Smooth muscle cell (in vitro differentiated cells): Measurements from ENCODE around the gene DNAJB6. TPM values are rescaled to one million over a fixed set of nuclear protein-coding genes. Genes with fewer than 3 reads are reported as not detected.
"Not testable (repeated sequence)": the region's sequence is repeated elsewhere in the genome, so short reads cannot be mapped to it uniquely, and the experiment has no call there.

Experiments used
- DNase-seq: peaks from one replicate; lab custom pipeline; 2025; ENCODE audit not compliant: unreplicated experiment; lab: John Stamatoyannopoulos, UW
- H2AFZ ChIP-seq: fragments of 200-600 bp; sonication (generic); 2 replicates; pipeline ENCODE4 v1.6.0; 2016; ENCODE audit warnings: antibody characterized with exemption, low read depth, mild to moderate bottlenecking
- H3F3A ChIP-seq: fragments of 200-600 bp; sonication (generic); 2 replicates; pipeline ENCODE4 v1.6.0; 2017; ENCODE audit warnings: antibody characterized with exemption, low read depth
- H3K27ac ChIP-seq: fragments of 200-600 bp; sonication (generic); 2 replicates; pipeline ENCODE4 v1.5.1; 2016; ENCODE audit warnings: low read depth, mild to moderate bottlenecking
- H3K27me3 ChIP-seq: fragments of 200-600 bp; sonication (generic); 2 replicates; pipeline ENCODE4 v1.6.1; 2016; ENCODE audit warnings: low read depth, mild to moderate bottlenecking
- H3K36me3 ChIP-seq: fragments of 200-600 bp; sonication (generic); 2 replicates; pipeline ENCODE4 v1.5.1; 2016; ENCODE audit warnings: low read depth
- H3K4me1 ChIP-seq: fragments of 200-600 bp; sonication (generic); 2 replicates; pipeline ENCODE4 v1.5.1; 2016; ENCODE audit warnings: low read depth
- H3K4me2 ChIP-seq: fragments of 200-600 bp; sonication (generic); 2 replicates; pipeline ENCODE4 v1.6.0; 2016; ENCODE audit warnings: mild to moderate bottlenecking
- H3K4me3 ChIP-seq: fragments of 200-600 bp; sonication (generic); 2 replicates; pipeline ENCODE4 v1.5.1; 2016; ENCODE audit warnings: mild to moderate bottlenecking
- H3K79me2 ChIP-seq: fragments of 200-600 bp; sonication (generic); 2 replicates; pipeline ENCODE4 v1.6.0; 2016; ENCODE audit warnings: low read depth, mild to moderate bottlenecking
- H3K9ac ChIP-seq: fragments of 200-600 bp; sonication (generic); 2 replicates; pipeline ENCODE4 v1.6.0; 2016; ENCODE audit warnings: low read depth
- H3K9me3 ChIP-seq: fragments of 200-600 bp; sonication (generic); replicated peaks from 2 replicates; pipeline ENCODE4 v1.5.1; 2016; ENCODE audit warnings: low read depth
- H4K20me1 ChIP-seq: fragments of 200-600 bp; sonication (generic); 2 replicates; pipeline ENCODE4 v1.6.0; 2016; ENCODE audit warnings: low read depth
- WGBS: methylation state at CpG from one replicate; pipeline ENCODE4 v1.1.7; 2016; ENCODE audit warnings: low lambda C conversion rate; 5-methylcytosine and 5-hydroxymethylcytosine counted together
- polyA plus RNA-seq: library from polyadenylated mRNA; unstranded; fragments of >200 nt; fragmentation: Nextera tagmentation; extraction: Ambion mirVana; gene quantifications from 2 replicates; pipeline ENCODE4 v1.2.1, GENCODE V29; 2016
- total RNA-seq: library from RNA; depleted of rRNA; stranded (reverse); fragments of >200 nt; gene quantifications from 2 replicates; pipeline ENCODE4 v1.2.3, GENCODE V29; 2014
- TF ChIP-seq, protein P1 (sequence below): fragments of 200-600 bp; sonication (generic); IDR thresholded peaks from 2 replicates; pipeline ENCODE4 v1.5.1; 2017; ENCODE audit warnings: borderline replicate concordance, mild to moderate bottlenecking, antibody characterized with exemption; ENCODE audit not compliant: insufficient read depth, poor library complexity, severe bottlenecking

Gene DNAJB6
- total and polyA plus RNA-seq, 2 experiments from 2014 or later: 103 to 104 TPM

DNA sequence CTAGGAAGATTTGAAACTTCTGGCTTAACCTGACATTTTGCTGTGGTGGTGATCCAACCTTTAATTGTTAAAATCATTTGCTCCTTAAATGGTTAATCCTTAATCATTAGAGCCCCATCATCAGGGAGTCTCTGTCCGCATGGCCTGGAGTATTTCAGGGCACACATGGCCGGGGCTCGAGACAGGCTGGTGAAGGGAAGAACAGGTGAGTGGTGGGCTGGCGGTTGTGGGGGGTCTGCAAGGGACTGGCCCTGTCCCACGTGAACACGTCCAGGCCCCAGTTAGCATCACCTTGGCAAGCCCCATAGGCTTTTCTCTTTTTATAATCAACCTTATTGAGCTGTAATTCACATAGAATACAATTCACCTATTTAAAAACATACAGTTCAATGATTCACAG lies 109.5 kb downstream of the DNAJB6 start:
- DNase-seq: no peak
- no peak overlapping the region for H3K4me3 ChIP-seq
- H3K9ac ChIP-seq: no peak overlapping the region
- no peaks in the 10 kb centered on the region for H3K79me2 ChIP-seq
- no peaks in the 10 kb centered on the region for H3K27me3 ChIP-seq
- TF ChIP-seq, protein P1, sequence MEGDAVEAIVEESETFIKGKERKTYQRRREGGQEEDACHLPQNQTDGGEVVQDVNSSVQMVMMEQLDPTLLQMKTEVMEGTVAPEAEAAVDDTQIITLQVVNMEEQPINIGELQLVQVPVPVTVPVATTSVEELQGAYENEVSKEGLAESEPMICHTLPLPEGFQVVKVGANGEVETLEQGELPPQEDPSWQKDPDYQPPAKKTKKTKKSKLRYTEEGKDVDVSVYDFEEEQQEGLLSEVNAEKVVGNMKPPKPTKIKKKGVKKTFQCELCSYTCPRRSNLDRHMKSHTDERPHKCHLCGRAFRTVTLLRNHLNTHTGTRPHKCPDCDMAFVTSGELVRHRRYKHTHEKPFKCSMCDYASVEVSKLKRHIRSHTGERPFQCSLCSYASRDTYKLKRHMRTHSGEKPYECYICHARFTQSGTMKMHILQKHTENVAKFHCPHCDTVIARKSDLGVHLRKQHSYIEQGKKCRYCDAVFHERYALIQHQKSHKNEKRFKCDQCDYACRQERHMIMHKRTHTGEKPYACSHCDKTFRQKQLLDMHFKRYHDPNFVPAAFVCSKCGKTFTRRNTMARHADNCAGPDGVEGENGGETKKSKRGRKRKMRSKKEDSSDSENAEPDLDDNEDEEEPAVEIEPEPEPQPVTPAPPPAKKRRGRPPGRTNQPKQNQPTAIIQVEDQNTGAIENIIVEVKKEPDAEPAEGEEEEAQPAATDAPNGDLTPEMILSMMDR: no peak
- no peaks in the 10 kb centered on the region for H3F3A ChIP-seq
- no peak overlapping the region for H3K27ac ChIP-seq
- H3K4me1 ChIP-seq: no peaks in the 10 kb centered on the region
- no peaks in the 10 kb centered on the region for H3K36me3 ChIP-seq
- no peak overlapping the region for H3K4me2 ChIP-seq
- H4K20me1 ChIP-seq: no peaks in the 10 kb centered on the region
- H2AFZ ChIP-seq: no peak overlapping the region
- H3K9me3 ChIP-seq: no peaks in the 10 kb centered on the region
- WGBS: 83% methylated on average over 6 of the region's 6 CpGs

DNA sequence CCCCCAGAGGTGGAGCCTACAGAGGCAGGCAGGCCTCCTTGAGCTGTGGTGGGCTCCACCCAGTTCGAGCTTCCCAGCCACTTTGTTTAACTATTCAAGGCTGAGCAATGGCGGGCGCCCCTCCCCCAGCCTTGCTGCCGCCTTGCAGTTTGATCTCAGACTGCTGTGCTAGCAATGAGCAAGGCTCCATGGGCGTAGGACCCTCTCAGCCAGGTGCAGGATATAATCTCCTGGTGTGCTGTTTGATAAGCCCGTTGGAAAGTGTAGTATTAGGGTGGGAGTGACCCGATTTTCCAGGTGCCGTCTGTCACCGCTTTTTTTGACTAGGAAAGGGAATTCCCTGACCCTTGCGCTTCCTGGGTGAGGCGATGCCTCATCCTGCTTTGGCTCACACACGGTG lies 117.2 kb downstream of the DNAJB6 start:
- H3K79me2 ChIP-seq, H3K27ac ChIP-seq, H3K27me3 ChIP-seq, H3K4me2 ChIP-seq, H3K9me3 ChIP-seq, H3K4me1 ChIP-seq, H3K4me3 ChIP-seq, DNase-seq, H2AFZ ChIP-seq, H3K9ac ChIP-seq, H4K20me1 ChIP-seq, H3K36me3 ChIP-seq, H3F3A ChIP-seq: not testable (repeated sequence)
- WGBS: 93% methylated on average over 12 of the region's 12 CpGs

DNA sequence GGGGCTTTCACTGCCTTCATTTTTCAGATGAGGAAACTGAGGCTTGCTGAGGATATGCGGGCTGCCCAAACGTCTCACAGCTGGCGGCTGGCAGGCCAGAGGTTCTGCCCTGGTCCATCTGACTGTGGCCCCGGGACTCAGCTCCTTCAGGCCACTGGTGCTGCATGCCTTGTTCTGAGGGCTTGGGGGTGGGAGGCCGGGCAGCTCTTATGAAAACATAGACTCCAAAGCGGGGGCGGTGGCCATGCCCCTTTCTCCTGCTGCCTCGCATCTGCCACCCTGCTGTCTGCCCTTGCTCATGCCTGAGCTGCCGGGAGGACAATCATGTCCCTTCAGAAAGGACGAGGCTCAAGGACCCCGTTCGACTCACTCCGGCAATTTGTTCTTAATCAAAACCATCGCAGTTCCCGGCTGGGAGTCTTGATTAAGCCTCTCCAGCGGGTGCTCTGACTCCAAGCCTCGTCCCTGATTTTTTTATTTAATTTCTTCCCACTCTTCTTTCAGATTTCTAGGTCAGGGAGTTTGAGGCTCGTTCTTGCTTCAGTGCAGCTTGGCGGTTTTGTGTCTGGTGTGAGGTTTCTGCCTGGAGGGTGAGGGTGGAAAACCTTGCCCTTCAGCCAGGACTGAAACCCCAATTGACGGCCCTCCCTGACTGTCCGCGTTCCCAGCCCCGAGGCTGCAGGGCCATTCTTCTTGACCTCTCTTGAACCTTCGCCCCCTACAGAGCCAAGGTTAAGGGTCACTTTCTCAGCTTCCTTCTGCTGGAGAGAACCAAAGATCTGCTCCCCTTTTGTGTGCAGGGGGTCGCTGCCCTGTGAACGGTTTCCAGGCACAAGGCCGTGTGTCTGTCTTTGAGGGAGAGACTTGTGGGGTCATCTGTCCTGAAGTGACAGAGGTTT lies 120.8 kb downstream of the DNAJB6 start:
- no peaks in the 10 kb centered on the region for H4K20me1 ChIP-seq
- H3F3A ChIP-seq: no peaks in the 10 kb centered on the region
- no peak overlapping the region for H3K9ac ChIP-seq
- H3K36me3 ChIP-seq: no peaks in the 10 kb centered on the region
- no peak overlapping the region for H3K4me2 ChIP-seq
- DNase-seq: no peak
- WGBS: 84% methylated on average over 27 of the region's 27 CpGs
- no peak overlapping the region for H3K4me3 ChIP-seq
- H2AFZ ChIP-seq: no peak overlapping the region
- H3K27me3 ChIP-seq: no peaks in the 10 kb centered on the region
- H3K4me1 ChIP-seq: no peaks in the 10 kb centered on the region
- H3K27ac ChIP-seq: no peak overlapping the region
- TF ChIP-seq, protein P1: no peak
- H3K79me2 ChIP-seq: no peaks in the 10 kb centered on the region
- H3K9me3 ChIP-seq: no peaks in the 10 kb centered on the region

DNA sequence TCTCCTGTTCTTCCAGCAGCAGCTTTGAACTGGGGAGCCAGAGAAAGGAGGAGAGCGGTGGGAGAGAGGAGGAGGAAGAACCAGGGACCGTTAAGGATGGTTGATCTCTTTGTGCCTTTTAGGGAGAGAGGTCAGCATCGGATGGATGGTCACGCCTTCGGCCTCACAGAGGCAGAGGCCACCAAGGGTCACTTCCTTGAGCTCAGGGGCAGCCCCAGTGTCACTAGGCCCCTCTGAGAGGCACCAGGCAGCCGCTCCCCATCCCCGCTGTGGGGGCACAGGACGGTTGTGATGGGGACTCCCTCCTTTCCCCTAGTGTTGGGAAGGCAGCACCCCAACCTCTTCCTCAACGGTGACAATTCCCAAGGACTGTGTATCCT lies 121.4 kb downstream of the DNAJB6 start:
- Histone ChIP-seq H3K4me1 (no peaks in the 10 kb centered on the region), H3K27ac (no peak overlapping the region), H3K36me3 (no peaks in the 10 kb centered on the region), H3K9me3 (no peaks in the 10 kb centered on the region), H3K4me2 (no peak overlapping the region), H3K27me3 (no peaks in the 10 kb centered on the region), H3K9ac (no peak overlapping the region), H2AFZ (no peak overlapping the region), H3F3A (no peaks in the 10 kb centered on the region), H3K79me2 (no peaks in the 10 kb centered on the region), H4K20me1 (no peaks in the 10 kb centered on the region), H3K4me3 (no peak overlapping the region)
- no peak for DNase-seq
- WGBS: 94% methylated on average over 9 of the region's 9 CpGs
- TF ChIP-seq, protein P1: no peak
